Adipose tissue (tissue), 3 donors: ENCODE results near the gene PPP3CB. TPM values are rescaled to one million over a fixed set of nuclear protein-coding genes. Genes with fewer than 3 reads are reported as not detected.
"Not testable (repeated sequence)": the region's sequence is repeated elsewhere in the genome, so short reads cannot be mapped to it uniquely, and the experiment has no call there.

Source experiments
- H3K27ac ChIP-seq: one replicate; pipeline ENCODE4 v1.5.1; 2013; ENCODE audit warnings: low read depth, low read length
- WGBS, 3 donors: extraction: QIAGEN DNeasy Blood & Tissue Kit; methylation state at CpG; one replicate each; pipeline ENCODE4 v1.1.7; 2013; 5-methylcytosine and 5-hydroxymethylcytosine counted together
- polyA plus RNA-seq, 3 donors: library from polyadenylated mRNA; stranded (reverse); fragments of 200-250 nt; gene quantifications; one replicate each; pipeline ENCODE4 v1.2.3, GENCODE V29; 2013
- donor health status: healthy with polysubstance abuse.
- donor health status: Bipolar disorder and iron deficiency.
- donor health status: healthy.

The PPP3CB gene
- polyA plus RNA-seq, 3 donors: 14.6 to 44.3 (median 25.8) TPM

DNA sequence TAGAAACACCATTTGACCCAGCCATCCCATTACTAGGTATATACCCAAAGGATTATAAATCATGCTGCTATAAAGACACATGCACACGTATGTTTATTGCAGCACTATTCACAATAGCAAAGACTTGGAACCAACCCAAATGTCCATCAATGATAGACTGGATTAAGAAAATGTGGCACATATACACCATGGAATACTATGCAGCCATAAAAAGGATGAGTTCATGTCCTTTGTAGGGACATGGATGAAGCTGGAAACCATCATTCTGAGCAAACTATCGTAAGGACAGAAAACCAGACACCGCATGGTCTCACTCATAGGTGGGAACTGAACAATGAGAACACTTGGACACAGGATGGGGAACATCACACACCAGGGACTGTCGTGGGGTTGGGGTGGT lies 101.5 kb downstream of the PPP3CB start:
- not testable (repeated sequence) for H3K27ac ChIP-seq
- WGBS, 3 donors: 95 to 100% (median 98%) methylated on average over 3 of the region's 4 CpGs

DNA sequence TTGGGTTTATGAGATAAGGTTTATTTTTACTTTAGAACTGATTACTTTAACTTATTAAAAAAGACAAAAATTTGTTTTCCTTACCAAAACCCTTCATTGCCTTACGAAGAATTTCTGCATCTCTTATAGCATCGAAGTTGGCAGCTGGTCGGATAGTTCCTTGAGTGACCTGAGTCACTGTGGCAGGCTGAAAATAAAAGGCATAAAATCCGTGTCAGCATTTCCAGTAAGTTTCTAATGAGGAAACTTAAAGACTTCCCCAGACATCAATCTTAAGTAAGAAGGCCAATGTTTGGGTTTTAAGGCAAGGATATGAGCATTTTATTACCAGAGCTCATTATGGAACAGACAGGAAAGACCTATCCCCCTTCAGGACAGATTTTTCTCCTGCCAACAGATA lies 107.6 kb downstream of the PPP3CB start:
- 88 to 95% (median 93%) methylated on average over 4 of the region's 4 CpGs for WGBS, 3 donors
- no peak overlapping the region for H3K27ac ChIP-seq

DNA sequence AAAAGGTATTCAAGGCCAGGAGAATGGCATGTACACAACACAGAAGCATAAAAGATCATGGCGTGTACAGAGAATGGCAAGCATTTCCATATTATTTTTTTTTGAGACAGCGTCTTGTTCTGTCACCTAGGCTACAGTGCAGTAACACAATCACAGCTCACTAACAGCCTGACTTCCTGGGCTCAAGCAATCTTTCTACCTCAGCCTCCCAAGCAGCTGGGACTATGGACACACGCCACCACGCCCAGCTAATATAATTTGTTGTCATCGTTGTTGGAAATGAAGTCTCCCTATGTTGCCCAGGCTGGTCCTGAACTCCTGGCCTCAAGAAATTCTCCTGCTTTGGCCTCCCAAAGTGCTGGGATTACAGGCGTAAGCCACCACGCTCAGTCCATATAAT lies 109.2 kb downstream of the PPP3CB start:
- H3K27ac ChIP-seq: no peak overlapping the region
- WGBS, 3 donors: 96 to 97% (median 97%) methylated on average over 7 of the region's 7 CpGs

Other genes with a start within 250 kb of the PPP3CB start
- 1 to 10 TPM; 4.3 to 8.8 (median 5.6) TPM for gene DNAJC9, start 248.8 kb downstream of the PPP3CB start, polyA plus RNA-seq
- 10 to 100 TPM; 37.3 to 79.6 (median 52.4) TPM for gene MRPS16, start 243.4 kb downstream of the PPP3CB start, polyA plus RNA-seq
- 1 to 10 TPM; 1.6 to 3.0 (median 1.8) TPM for gene CFAP70, start 137.2 kb downstream of the PPP3CB start, polyA plus RNA-seq
- 10 to 100 TPM; 38.0 to 81.3 (median 63.2) TPM for gene ANXA7, start 82.0 kb downstream of the PPP3CB start, polyA plus RNA-seq
- gene MSS51, start 62.5 kb downstream of the PPP3CB start, polyA plus RNA-seq: 1 to 10 TPM in 1 of 3 donors, under 1 TPM in 2; 0.38 to 1.2 (median 0.61) TPM
- gene USP54, start 95.3 kb upstream of the PPP3CB start, polyA plus RNA-seq: 10 to 100 TPM in 1 of 3 donors, 1 to 10 TPM in 2; 5.7 to 20.2 (median 7.6) TPM
- gene MYOZ1, start 145.4 kb upstream of the PPP3CB start, polyA plus RNA-seq: under 1 TPM; 0.34 to 0.49 (median 0.45) TPM
- gene SYNPO2L, start 160.0 kb upstream of the PPP3CB start, polyA plus RNA-seq: under 1 TPM; 0.01 to 0.11 (median 0.07) TPM
- 1 to 10 TPM; 2.2 to 4.3 (median 3.3) TPM for gene AGAP5, start 202.1 kb upstream of the PPP3CB start, polyA plus RNA-seq
- 10 to 100 TPM; 22.1 to 34.1 (median 32.9) TPM for gene SEC24C, start 248.3 kb upstream of the PPP3CB start, polyA plus RNA-seq